ENCODE results near the gene NCOA6.

- TF ChIP-seq EZH2 (IDR thresholded peaks at IDR 0.05; ENCODE audit: borderline replicate concordance, low read depth, low read length, severe bottlenecking) = no peak
- no peak for TF ChIP-seq CTCF (IDR thresholded peaks at IDR 0.05; ENCODE audit: borderline replicate concordance, extremely low read depth, low read length, poor library complexity, severe bottlenecking)
Measured at GRCh38 chr20:34691838-34692237, 133.6 kb downstream of the NCOA6 start.

Data from DND-41 (cell line).